ENCODE data around the gene C10orf90. TPM values are rescaled to one million over a fixed set of nuclear protein-coding genes. Genes with fewer than 3 reads are reported as not detected.

The C10orf90 gene
- total RNA-seq, 1 experiment from 2014 or later, result 0.67 TPM

DNA sequence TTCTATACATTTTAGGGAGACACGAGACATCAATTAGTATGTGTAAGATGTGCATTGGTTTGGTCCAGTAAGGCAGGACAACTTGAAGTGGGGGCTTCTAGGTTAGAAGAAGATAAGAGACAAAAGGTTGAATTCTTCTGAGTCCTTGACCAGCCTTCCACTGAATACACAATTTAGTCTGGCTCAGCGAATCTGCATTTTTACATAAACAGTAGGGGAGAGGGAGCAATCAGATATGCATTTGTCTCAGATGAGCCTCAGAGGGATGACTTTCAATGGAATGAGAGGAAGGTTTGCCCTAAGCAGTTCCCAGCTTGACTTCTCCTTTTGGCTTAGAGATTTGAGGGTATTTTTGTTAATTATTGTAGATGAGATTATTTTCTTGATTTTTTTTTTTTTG, 20.0 kb upstream of the C10orf90 start:
- Histone ChIP-seq H3K27me3 (ENCODE audit: control insufficient read depth, insufficient read depth, low read length) (peaks cover 2% of the 10 kb centered on the region; the same call in 1 of the 2 replicates), H3K4me1 (ENCODE audit: control insufficient read depth, insufficient read depth, low read length) (no peaks in the 10 kb centered on the region), H3K27ac (ENCODE audit: low read length) (no peak overlapping the region), H3K9me3 (ENCODE audit: control insufficient read depth, insufficient read depth, low read depth, low read length) (no peaks in the 10 kb centered on the region), H3K36me3 (ENCODE audit: control insufficient read depth, insufficient read depth, low read length) (no peaks in the 10 kb centered on the region), H3K4me3 (ENCODE audit: low read depth in 2 of 2, low read length in 2 of 2) (no peak overlapping the region)
- in situ Hi-C loops (cut with HindIII; ENCODE audit: low pct_unique_long_range_greater_than_20kb, low sequenced_read_pairs), result no loop called here
- TF ChIP-seq TCF7L2 (IDR thresholded peaks at IDR 0.05; ENCODE audit: low read depth, low read length), result no peak
- TF ChIP-seq SIN3A (IDR thresholded peaks at IDR 0.05; ENCODE audit: borderline replicate concordance, insufficient read depth, low read depth, low read length), result no peak
- TF ChIP-seq, protein P1, sequence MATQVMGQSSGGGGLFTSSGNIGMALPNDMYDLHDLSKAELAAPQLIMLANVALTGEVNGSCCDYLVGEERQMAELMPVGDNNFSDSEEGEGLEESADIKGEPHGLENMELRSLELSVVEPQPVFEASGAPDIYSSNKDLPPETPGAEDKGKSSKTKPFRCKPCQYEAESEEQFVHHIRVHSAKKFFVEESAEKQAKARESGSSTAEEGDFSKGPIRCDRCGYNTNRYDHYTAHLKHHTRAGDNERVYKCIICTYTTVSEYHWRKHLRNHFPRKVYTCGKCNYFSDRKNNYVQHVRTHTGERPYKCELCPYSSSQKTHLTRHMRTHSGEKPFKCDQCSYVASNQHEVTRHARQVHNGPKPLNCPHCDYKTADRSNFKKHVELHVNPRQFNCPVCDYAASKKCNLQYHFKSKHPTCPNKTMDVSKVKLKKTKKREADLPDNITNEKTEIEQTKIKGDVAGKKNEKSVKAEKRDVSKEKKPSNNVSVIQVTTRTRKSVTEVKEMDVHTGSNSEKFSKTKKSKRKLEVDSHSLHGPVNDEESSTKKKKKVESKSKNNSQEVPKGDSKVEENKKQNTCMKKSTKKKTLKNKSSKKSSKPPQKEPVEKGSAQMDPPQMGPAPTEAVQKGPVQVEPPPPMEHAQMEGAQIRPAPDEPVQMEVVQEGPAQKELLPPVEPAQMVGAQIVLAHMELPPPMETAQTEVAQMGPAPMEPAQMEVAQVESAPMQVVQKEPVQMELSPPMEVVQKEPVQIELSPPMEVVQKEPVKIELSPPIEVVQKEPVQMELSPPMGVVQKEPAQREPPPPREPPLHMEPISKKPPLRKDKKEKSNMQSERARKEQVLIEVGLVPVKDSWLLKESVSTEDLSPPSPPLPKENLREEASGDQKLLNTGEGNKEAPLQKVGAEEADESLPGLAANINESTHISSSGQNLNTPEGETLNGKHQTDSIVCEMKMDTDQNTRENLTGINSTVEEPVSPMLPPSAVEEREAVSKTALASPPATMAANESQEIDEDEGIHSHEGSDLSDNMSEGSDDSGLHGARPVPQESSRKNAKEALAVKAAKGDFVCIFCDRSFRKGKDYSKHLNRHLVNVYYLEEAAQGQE (IDR thresholded peaks at IDR 0.05; ENCODE audit: insufficient read depth in 1 of 2, low read depth in 2 of 2, low read length in 1 of 2), result no peak
- TF ChIP-seq POLR2AphosphoS5 (IDR thresholded peaks at IDR 0.05; ENCODE audit: low read depth, low read length), result no peak
- no peak for TF ChIP-seq CTCF (IDR thresholded peaks at IDR 0.05)
- DNase-seq (ENCODE audit: low read depth, low spot score) (no peak), ATAC-seq (no peak)
- intact Hi-C loops (cut with micrococcal nuclease; ENCODE audit: unreplicated experiment), result no loop called here
- ChIA-PET POLR2A (no interaction called here), CTCF (no interaction called here)
- BruUV-seq (replicated peaks), result no TSS peak

GRCh38 chr10:126689461-126689994, 19.0 kb upstream of the C10orf90 start:
- intact Hi-C loops (cut with micrococcal nuclease; ENCODE audit: unreplicated experiment), result no loop called here
- Histone ChIP-seq H3K4me1 (ENCODE audit: control insufficient read depth, insufficient read depth, low read length) (no peaks in the 10 kb centered on the region), H3K27ac (ENCODE audit: low read length) (no peak overlapping the region), H3K9me3 (ENCODE audit: control insufficient read depth, insufficient read depth, low read depth, low read length) (no peaks in the 10 kb centered on the region), H3K4me3 (ENCODE audit: low read depth in 2 of 2, low read length in 2 of 2) (no peak overlapping the region), H3K36me3 (ENCODE audit: control insufficient read depth, insufficient read depth, low read length) (no peaks in the 10 kb centered on the region), H3K27me3 (ENCODE audit: control insufficient read depth, insufficient read depth, low read length) (peaks cover 2% of the 10 kb centered on the region; the same call in 1 of the 2 replicates)
- BruUV-seq (replicated peaks), result no TSS peak
- ATAC-seq (no peak), DNase-seq (ENCODE audit: low read depth, low spot score) (no peak)
- ChIA-PET CTCF (no interaction called here), POLR2A (no interaction called here)
- TF ChIP-seq POLR2AphosphoS5 (IDR thresholded peaks at IDR 0.05; ENCODE audit: low read depth, low read length) (no peak), SIN3A (IDR thresholded peaks at IDR 0.05; ENCODE audit: borderline replicate concordance, insufficient read depth, low read depth, low read length) (no peak), CTCF (IDR thresholded peaks at IDR 0.05) (no peak), TCF7L2 (IDR thresholded peaks at IDR 0.05; ENCODE audit: low read depth, low read length) (no peak)
- TF ChIP-seq, protein P1 (IDR thresholded peaks at IDR 0.05; ENCODE audit: insufficient read depth in 1 of 2, low read depth in 2 of 2, low read length in 1 of 2), result no peak
- in situ Hi-C loops (cut with HindIII; ENCODE audit: low pct_unique_long_range_greater_than_20kb, low sequenced_read_pairs), result no loop called here
